ENCODE results near the gene ZNF823.
"Not testable (repeated sequence)": the region's sequence is repeated elsewhere in the genome, so short reads cannot be mapped to it uniquely, and the experiment has no call there.

ZNF823 gene

DNA sequence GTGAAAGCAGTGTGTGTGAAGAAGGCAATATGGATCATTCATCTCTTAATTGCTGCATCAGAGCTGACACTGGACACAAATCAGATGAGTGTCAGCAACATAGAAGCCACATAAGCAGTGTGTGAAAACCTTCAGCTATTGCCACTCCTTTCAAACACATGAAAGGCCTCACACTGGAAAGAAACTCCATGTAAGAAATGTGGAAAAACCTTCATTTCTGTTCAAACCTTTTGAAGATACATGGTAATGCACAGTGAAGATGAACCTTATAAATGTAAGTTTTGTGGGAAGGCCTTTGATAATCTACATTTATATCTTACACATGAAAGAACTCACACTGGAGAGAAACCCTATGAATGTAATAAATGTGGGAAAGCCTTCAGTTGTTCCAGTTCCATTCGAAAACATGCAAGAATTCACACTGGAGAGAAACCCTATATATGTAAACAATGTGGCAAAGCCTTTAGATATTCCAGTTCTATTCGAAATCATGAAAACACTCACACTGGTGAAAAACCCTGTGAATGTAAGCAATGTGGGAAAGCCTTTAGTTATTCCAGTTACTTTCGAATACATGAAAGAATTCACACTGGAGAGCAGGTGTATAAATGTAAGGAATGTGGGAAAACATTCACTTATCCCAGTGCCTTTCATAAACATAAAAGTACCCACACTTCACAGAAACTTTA is 53.6 kb downstream of the ZNF823 start:
- no peak for DNase-seq (ENCODE audit: low read depth in 4 of 4, low spot score in 1 of 4)

DNA sequence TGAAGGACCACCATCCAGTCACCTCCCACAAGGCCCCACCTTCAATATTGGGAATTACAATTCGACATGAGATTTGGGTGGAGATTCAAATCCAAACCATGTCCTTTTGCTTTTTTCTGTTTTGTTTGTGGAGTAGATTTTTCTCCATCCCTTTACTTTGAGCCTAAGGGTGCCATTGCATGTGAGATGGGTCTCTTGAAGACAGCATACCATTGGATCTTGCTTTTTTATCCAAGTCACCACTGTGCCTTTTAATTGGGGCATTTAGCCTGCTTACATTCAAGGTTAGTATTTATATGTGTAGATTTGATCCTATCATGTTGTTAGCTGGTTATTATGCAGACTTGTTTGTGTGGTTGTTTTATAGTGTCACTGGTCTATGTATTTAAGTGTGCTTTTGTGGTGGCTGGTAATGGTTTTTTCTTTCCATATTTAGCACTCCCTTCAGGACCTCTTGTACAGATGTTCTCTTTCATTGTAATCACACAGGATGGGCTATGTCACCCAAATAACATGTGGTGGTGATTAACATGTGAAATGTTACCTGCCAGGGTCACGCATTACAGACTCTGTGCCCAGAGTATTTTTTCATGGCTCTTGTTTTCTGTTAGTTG is 58.0 kb downstream of the ZNF823 start:
- DNase-seq (ENCODE audit: low read depth in 4 of 4, low spot score in 1 of 4), result no peak

DNA sequence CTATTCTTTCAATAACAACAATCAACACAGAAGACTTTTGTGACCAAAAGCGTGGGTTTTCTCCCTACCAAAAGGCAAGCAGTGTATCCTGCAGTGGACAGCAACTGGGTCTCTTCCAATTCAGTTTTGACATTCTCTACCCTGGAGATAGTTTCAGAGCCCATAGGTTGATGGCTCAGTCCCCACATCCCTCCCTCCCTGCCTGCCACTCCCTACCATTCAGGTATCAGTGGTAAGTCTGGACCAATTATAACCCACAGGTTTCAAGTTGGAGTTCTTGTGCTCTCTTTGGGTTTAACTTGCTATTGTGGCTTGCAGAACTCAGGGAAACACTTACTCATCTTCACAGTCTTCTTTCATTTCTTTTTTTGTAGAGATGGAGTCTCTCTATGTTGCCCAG is 60.2 kb downstream of the ZNF823 start:
- DNase-seq (ENCODE audit: low read depth in 4 of 4, low spot score in 1 of 4), result no peak

DNA sequence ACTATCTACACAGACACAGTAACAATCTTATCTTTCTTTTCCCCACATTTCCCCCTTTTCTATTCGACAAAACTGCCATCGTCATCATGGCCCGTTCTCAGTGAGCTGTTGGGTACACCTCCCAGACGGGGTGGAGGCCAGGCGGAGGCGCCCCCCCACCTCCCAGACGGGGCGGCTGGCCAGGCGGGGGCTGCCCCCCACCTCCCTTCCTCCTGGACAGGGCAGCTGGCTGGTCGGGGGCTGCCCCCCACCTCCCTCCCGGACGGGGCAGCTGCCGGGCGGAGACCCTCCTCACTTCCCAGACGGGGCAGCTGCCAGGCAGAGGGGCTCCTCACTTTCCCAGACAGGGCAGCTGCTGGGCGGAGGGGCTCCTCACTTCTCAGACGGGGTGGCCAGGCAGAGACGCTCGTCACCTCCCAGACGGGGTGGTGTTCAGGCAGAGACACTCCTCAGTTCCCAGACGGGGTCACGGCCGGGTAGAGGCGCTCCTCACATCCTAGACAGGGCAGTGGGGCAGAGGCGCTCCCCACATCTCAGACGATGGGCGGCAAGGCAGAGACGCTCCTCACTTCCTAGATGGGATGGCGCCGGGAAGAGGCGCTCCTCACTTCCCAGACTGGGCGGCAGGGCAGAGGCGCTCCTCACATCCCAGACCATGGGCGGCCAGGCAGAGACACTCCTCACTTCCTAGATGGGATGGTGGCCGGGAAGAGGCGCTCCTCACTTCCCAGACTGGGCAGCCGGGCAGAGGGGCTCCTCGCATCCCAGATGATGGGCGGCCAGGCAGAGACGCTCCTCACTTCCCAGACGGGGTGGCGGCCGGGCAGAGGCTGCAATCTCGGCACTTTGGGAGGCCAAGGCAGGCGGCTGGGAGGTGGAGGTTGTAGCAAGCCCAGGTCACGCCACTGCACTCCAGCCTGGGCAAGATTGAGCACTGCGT is 61.8 kb downstream of the ZNF823 start:
- not testable (repeated sequence) for DNase-seq (ENCODE audit: low read depth in 4 of 4, low spot score in 1 of 4)

DNA sequence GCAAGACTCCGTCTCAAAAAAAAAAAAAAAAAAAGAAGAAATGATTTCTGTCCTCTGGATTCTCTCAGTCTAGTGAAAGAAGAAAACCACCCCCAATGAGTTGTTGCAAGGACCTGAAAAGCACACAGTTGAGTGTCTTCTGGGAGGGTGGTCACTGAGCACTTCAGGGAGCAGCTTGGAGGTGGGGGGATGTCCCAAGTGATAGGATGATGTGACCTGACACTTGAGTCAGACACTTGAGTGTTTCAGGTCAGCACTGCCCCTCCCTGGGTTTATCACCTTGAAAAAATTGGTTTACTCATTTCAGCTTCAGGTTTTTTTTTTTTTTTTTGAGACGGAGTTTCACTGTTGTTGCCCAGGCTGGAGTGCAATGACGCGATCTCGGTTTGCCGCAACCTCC is 63.2 kb downstream of the ZNF823 start:
- no peak for DNase-seq (ENCODE audit: low read depth in 4 of 4, low spot score in 1 of 4)

DNA sequence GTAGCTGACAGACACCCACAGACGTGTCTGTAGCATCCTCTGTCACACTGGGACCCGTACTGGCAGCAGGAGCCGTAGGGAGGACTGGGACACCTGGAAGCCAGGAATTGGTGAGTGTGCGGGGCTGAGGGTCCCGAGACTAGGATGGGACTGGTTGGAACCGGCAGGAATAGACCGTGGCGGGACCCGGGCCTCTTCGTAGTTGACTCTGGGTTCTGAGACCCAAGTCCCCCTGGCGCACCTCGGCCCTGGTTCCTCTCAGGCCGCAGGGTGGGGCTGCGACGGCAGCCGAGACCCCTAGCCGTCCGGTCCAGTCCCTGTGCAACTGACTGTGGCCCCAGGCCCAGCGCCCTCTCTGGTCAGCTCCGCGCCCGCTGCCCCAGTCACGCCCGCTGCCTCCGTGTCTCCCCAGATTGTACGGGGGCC is 64.7 kb downstream of the ZNF823 start:
- DNase-seq (ENCODE audit: low read depth in 4 of 4, low spot score in 1 of 4), result no peak

DNA sequence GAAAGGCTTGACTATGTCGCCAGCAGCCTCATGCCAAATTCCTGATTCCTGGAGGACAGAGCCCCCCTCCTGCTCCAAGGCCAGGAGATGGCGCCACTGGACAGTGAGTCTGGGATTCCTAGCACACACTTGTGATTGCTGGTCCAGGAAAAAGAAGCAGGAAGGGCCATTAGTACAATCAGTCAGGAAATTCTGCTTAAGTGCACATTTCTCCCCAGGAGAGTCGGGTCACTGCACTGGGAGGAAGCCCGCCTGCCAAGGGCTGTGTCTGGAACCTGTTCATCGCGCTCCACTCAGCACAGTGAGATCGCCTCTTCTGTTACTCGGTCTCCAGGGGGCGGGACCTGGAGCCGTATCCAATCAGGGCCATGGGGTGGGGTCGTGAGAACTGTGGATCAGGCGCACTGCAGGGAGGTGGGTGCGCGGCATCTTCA is 65.1 kb downstream of the ZNF823 start:
- peak in 1 of 4 experiments; percentile 6 for DNase-seq (ENCODE audit: low read depth in 4 of 4, low spot score in 1 of 4)

All from stimulated activated CD4-positive, alpha-beta T cell treated with anti-CD3 and anti-CD28 coated beads, Interleukin-1b, Interleukin-23, amount 100 ng/mL, for 24 hours (primary cell).